ENCODE data around the gene FOXG1. TPM values are rescaled to one million over a fixed set of nuclear protein-coding genes. Genes with fewer than 3 reads are reported as not detected.

The FOXG1 gene
- total RNA-seq, 1 donor from 2014 or later: 1.4 TPM

- no peak overlapping the region for H3K4me3 Mint-ChIP-seq (ENCODE audit: low read depth)
These were observed 7.5 kb upstream of the FOXG1 start for GRCh38 chr14:28758885-28759652.

GRCh38 chr14:28759653-28760313, 6.8 kb upstream of the FOXG1 start:
- Mint-ChIP-seq H3K27me3 (peaks cover 98% of the 10 kb centered on the region), H3K4me1 (ENCODE audit: low read depth) (peaks cover 17% of the 10 kb centered on the region), H3K36me3 (ENCODE audit: insufficient read depth) (no peaks in the 10 kb centered on the region), H3K9me3 (ENCODE audit: low read depth) (no peaks in the 10 kb centered on the region), H3K4me3 (ENCODE audit: low read depth) (peak overlapping the region; percentile 27), H3K27ac (peak overlapping the region; percentile 77)
- no peak for TF ChIP-seq CTCF (IDR thresholded peaks at IDR 0.05; ENCODE audit: unreplicated experiment)
- DNase-seq (ENCODE audit: low spot score, unreplicated experiment): no peak

More at GRCh38 chr14:28758885-28759652, 7.5 kb upstream of the FOXG1 start:
- DNase-seq (ENCODE audit: low spot score, unreplicated experiment): no peak
- Mint-ChIP-seq H3K27ac (peak overlapping the region; percentile 77), H3K9me3 (ENCODE audit: low read depth) (no peaks in the 10 kb centered on the region), H3K36me3 (ENCODE audit: insufficient read depth) (no peaks in the 10 kb centered on the region), H3K27me3 (peaks cover 98% of the 10 kb centered on the region), H3K4me1 (ENCODE audit: low read depth) (peaks cover 16% of the 10 kb centered on the region)
- TF ChIP-seq CTCF (IDR thresholded peaks at IDR 0.05; ENCODE audit: unreplicated experiment): no peak

GRCh38 chr14:28760431-28760996, 6.1 kb upstream of the FOXG1 start:
- no peaks in the 10 kb centered on the region for H3K9me3 Mint-ChIP-seq (ENCODE audit: low read depth)
- H3K36me3 Mint-ChIP-seq (ENCODE audit: insufficient read depth): no peaks in the 10 kb centered on the region
- peaks cover 21% of the 10 kb centered on the region for H3K4me1 Mint-ChIP-seq (ENCODE audit: low read depth)
- no peak for TF ChIP-seq CTCF (IDR thresholded peaks at IDR 0.05; ENCODE audit: unreplicated experiment)
- no peak overlapping the region for H3K4me3 Mint-ChIP-seq (ENCODE audit: low read depth)
- DNase-seq (ENCODE audit: low spot score, unreplicated experiment): no peak
- no peak overlapping the region for H3K27ac Mint-ChIP-seq
- H3K27me3 Mint-ChIP-seq: peaks cover 98% of the 10 kb centered on the region

GRCh38 chr14:28761438-28762291, 4.9 kb upstream of the FOXG1 start:
- DNase-seq (ENCODE audit: low spot score, unreplicated experiment): no peak
- Mint-ChIP-seq H3K36me3 (ENCODE audit: insufficient read depth) (no peaks in the 10 kb centered on the region), H3K27ac (no peak overlapping the region), H3K9me3 (ENCODE audit: low read depth) (no peaks in the 10 kb centered on the region), H3K4me1 (ENCODE audit: low read depth) (peaks cover 24% of the 10 kb centered on the region), H3K4me3 (ENCODE audit: low read depth) (no peak overlapping the region), H3K27me3 (peaks cover 93% of the 10 kb centered on the region)
- no peak for TF ChIP-seq CTCF (IDR thresholded peaks at IDR 0.05; ENCODE audit: unreplicated experiment)
